HEK293 (cell line): ENCODE results near the gene SHC4.

ENCODE experiments used
- ZBTB7A ChIP-seq: fragments of 450-650 bp; formaldehyde crosslinking; IDR thresholded peaks from 2 replicates; pipeline ENCODE4 v1.5.1; 2016; ENCODE audit warnings: low read depth, missing biosample characterization, missing genetic modification characterization
- ZNF664 ChIP-seq: fragments of 450-650 bp; formaldehyde crosslinking; IDR thresholded peaks from 2 replicates; pipeline ENCODE4 v1.5.1; 2016; ENCODE audit warnings: missing biosample characterization, missing genetic modification characterization
- TF ChIP-seq, protein P1 (sequence below): fragments of 450-650 bp; formaldehyde crosslinking; IDR thresholded peaks from 2 replicates; pipeline ENCODE4 v1.5.1; 2016; ENCODE audit warnings: missing biosample characterization, missing genetic modification characterization

GRCh38 chr15:48781017-48781416 lies 182.7 kb downstream of the SHC4 start:
- no peak for TF ChIP-seq ZNF664 (tag by site-specific recombination)
- TF ChIP-seq ZBTB7A (tag by site-specific recombination), result no peak
- TF ChIP-seq, protein P1, sequence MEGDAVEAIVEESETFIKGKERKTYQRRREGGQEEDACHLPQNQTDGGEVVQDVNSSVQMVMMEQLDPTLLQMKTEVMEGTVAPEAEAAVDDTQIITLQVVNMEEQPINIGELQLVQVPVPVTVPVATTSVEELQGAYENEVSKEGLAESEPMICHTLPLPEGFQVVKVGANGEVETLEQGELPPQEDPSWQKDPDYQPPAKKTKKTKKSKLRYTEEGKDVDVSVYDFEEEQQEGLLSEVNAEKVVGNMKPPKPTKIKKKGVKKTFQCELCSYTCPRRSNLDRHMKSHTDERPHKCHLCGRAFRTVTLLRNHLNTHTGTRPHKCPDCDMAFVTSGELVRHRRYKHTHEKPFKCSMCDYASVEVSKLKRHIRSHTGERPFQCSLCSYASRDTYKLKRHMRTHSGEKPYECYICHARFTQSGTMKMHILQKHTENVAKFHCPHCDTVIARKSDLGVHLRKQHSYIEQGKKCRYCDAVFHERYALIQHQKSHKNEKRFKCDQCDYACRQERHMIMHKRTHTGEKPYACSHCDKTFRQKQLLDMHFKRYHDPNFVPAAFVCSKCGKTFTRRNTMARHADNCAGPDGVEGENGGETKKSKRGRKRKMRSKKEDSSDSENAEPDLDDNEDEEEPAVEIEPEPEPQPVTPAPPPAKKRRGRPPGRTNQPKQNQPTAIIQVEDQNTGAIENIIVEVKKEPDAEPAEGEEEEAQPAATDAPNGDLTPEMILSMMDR (tag by site-specific recombination), result no peak
